Lower leg skin (tissue), 3 donors: ENCODE measurements around the gene ATP1A4.

Experiments
- CTCF ChIP-seq, 3 donors: fragments of 450-650 bp; IDR thresholded peaks; one replicate each; pipeline ENCODE4 v1.5.1; 2016; ENCODE audit warnings: antibody characterized with exemption in 3 of 3, mild to moderate bottlenecking in 3 of 3, moderate library complexity in 2 of 3
- POLR2A ChIP-seq, 2 donors: fragments of 450-650 bp; IDR thresholded peaks; one replicate each; pipeline ENCODE4 v1.6.1; 2016 to 2017; ENCODE audit warnings: antibody characterized with exemption in 2 of 2, mild to moderate bottlenecking in 1 of 2, moderate library complexity in 1 of 2

- no peak for TF ChIP-seq CTCF (IDR thresholded peaks at IDR 0.05)
- TF ChIP-seq POLR2A (IDR thresholded peaks at IDR 0.05), result no peak
Observed at GRCh38 chr1:160114085-160114484, 37.3 kb upstream of the ATP1A4 start.
